HepG2 (cell line): ENCODE data around the gene PSMB3. TPM values are rescaled to one million over a fixed set of nuclear protein-coding genes. Genes with fewer than 3 reads are reported as not detected.

Experiments used
- ATAC-seq: fragments of 200-7000 bp; cut with Tn5 transposase; 3 replicates; pipeline ENCODE4 v1.9.1; 2020; ENCODE audit warnings: mild to moderate bottlenecking, moderate library complexity
- BruUV-seq: library from RNA; stranded (reverse); fragments of 400-500 nt; replicated peaks from 2 replicates; lab custom pipeline; 2021; lab: Mats Ljungman, UMichigan
- CTCF ChIA-PET: fragments of 300-600 bp; formaldehyde crosslinking; extraction: SDS; loops from one replicate; lab custom pipeline; 2021; ENCODE audit warnings: low total read pairs, inconsistent platforms, low intra/inter-chr PET ratio; lab: Yijun Ruan, JAX
- POLR2A ChIA-PET: fragments of 350-600 bp; sonication (Branson Sonifier 250); formaldehyde crosslinking; loops from one replicate; lab custom pipeline; 2020; ENCODE audit warnings: antibody characterized with exemption, inconsistent platforms; lab: Yijun Ruan, JAX
- DNase-seq: peaks from one replicate; pipeline ENCODE4 v3.0.0-alpha.2; 2015; ENCODE audit warnings: low spot score
- FAIRE-seq: peaks from 3 replicates; lab custom pipeline; 2011; peaks lifted over from hg19 to GRCh38; lab: Jason Lieb, UNC
- H2AFZ ChIP-seq: one replicate; pipeline ENCODE4 v1.6.1; 2011; ENCODE audit warnings: low read length, inconsistent platforms
- H3K27ac ChIP-seq: fragments of 300-600 bp; 3 replicates; pipeline ENCODE4 v1.8.0; 2011; ENCODE audit warnings: mixed run types, mild to moderate bottlenecking, mixed read lengths, low read length, inconsistent platforms; ENCODE audit not compliant: insufficient read depth; ENCODE audit errors: extremely low read length
- H3K27me3 ChIP-seq, 2 experiments: fragments of 200-600 bp in 1 of 2; 2 replicates in 1 of 2; 3 replicates in 1 of 2; pipeline versions ENCODE4 v1.6.0 to v1.8.0; 2011; ENCODE audit warnings: low read length in 2 of 2, mild to moderate bottlenecking in 2 of 2, moderate library complexity in 2 of 2, inconsistent platforms in 1 of 2; ENCODE audit not compliant: insufficient read depth in 2 of 2, control insufficient read depth in 1 of 2
- H3K36me3 ChIP-seq, 2 experiments: fragments of 200-600 bp in 1 of 2; replicated peaks in 1 of 2; 2 replicates in 1 of 2; 3 replicates in 1 of 2; pipeline versions ENCODE4 v1.5.1 to v1.8.0; 2011; ENCODE audit warnings: low read length in 2 of 2, inconsistent platforms in 1 of 2; ENCODE audit not compliant: insufficient read depth in 2 of 2, control insufficient read depth in 1 of 2
- H3K4me1 ChIP-seq: 2 replicates; pipeline ENCODE4 v1.5.1; 2012; ENCODE audit warnings: low read length, inconsistent platforms; ENCODE audit not compliant: insufficient read depth
- H3K4me2 ChIP-seq: 2 replicates; pipeline ENCODE4 v1.6.0; 2011; ENCODE audit warnings: low read depth, low read length, inconsistent platforms
- H3K4me3 ChIP-seq, 3 experiments: fragments of 200-600 bp in 1 of 3; sonication (generic), shearing (Covaris generic) in 1 of 3; replicated peaks in 1 of 3; 2 replicates each; pipeline ENCODE4 v1.5.1; 2011 to 2016; ENCODE audit warnings: low read length in 3 of 3, inconsistent platforms in 2 of 3, low read depth in 2 of 3, mild to moderate bottlenecking in 2 of 3, control low read depth in 1 of 3, mixed read lengths in 1 of 3; ENCODE audit not compliant: insufficient read depth in 1 of 3
- H3K79me2 ChIP-seq: one replicate; pipeline ENCODE4 v1.6.1; 2011; ENCODE audit warnings: low read length, inconsistent platforms; ENCODE audit not compliant: insufficient read depth
- H3K9ac ChIP-seq: 2 replicates; pipeline ENCODE4 v1.6.0; 2011; ENCODE audit warnings: mild to moderate bottlenecking, low read depth, low read length, inconsistent platforms; ENCODE audit not compliant: insufficient read depth
- H3K9me3 ChIP-seq: 2 replicates; pipeline ENCODE4 v1.5.1; 2012; ENCODE audit warnings: mild to moderate bottlenecking, low read length
- H4K20me1 ChIP-seq: 2 replicates; pipeline ENCODE4 v1.6.0; 2011; ENCODE audit warnings: inconsistent platforms, mild to moderate bottlenecking, low read length, moderate library complexity; ENCODE audit not compliant: insufficient read depth
- AKAP8 ChIP-seq: sonication (generic); formaldehyde crosslinking; IDR thresholded peaks from 2 replicates; pipeline ENCODE4 v1.5.1; 2020; ENCODE audit warnings: mild to moderate bottlenecking, missing genetic modification reagents
- GABPB1 ChIP-seq: IDR thresholded peaks from 2 replicates; pipeline ENCODE4 v1.6.1; 2016; ENCODE audit warnings: mild to moderate bottlenecking, missing genetic modification reagents, moderate library complexity, missing compliant biosample characterization
- ISL2 ChIP-seq: sonication (generic); formaldehyde crosslinking; IDR thresholded peaks from 2 replicates; pipeline ENCODE4 v1.5.0; 2020; ENCODE audit warnings: missing genetic modification reagents
- MEIS1 ChIP-seq: sonication (generic); formaldehyde crosslinking; IDR thresholded peaks from 2 replicates; pipeline ENCODE4 v1.9.0; 2021; ENCODE audit warnings: mild to moderate bottlenecking, missing genetic modification reagents, moderate library complexity, borderline replicate concordance
- PHF20 ChIP-seq: sonication (generic); formaldehyde crosslinking; IDR thresholded peaks from 2 replicates; pipeline ENCODE4 v1.5.0; 2020; ENCODE audit warnings: mild to moderate bottlenecking, missing genetic modification reagents
- SRSF9 ChIP-seq: fragments of 200-400 bp; formaldehyde crosslinking; IDR thresholded peaks from 2 replicates; pipeline ENCODE4 v1.6.1; 2018; ENCODE audit warnings: borderline replicate concordance, mild to moderate bottlenecking, low read depth, low read length; ENCODE audit not compliant: insufficient read depth, poor library complexity, severe bottlenecking
- ZNF761 ChIP-seq: sonication (generic); formaldehyde crosslinking; conservative IDR thresholded peaks from 2 replicates; pipeline ENCODE4 v1.4.0; 2020; ENCODE audit warnings: mild to moderate bottlenecking, missing genetic modification reagents
- WGBS: methylation state at CpG from one replicate; pipeline ENCODE4 v1.1.6; 2017; ENCODE audit warnings: low lambda C conversion rate; 5-methylcytosine and 5-hydroxymethylcytosine counted together
- in situ Hi-C: cut with HindIII; loops from 2 replicates; pipeline ENCODE4 v1.10.0; 2017; ENCODE audit warnings: low pct_unique_long_range_greater_than_20kb; ENCODE audit not compliant: extremely low pct_ligation_motif_present
- intact Hi-C: fragments of 100-400 bp; cut with micrococcal nuclease; formaldehyde crosslinking; loops from one replicate; pipeline ENCODE4 v1.10.0; 2022; ENCODE audit not compliant: unreplicated experiment
- polyA plus RNA-seq, 8 experiments: library from polyadenylated mRNA; depleted of rRNA in 3 of 8; stranded (reverse) in 7 of 8; unstranded in 1 of 8; fragments of >200 nt; fragmentation: Illumina TruSeq in 4 of 8; extraction: Trizol in 4 of 8; gene quantifications; 2 replicates each; pipeline versions ENCODE4 v1.2.1 to v1.2.3, GENCODE V29; 2011 to 2016; ENCODE audit warnings: low read depth in 4 of 8, missing spikeins in 1 of 8, mixed read lengths in 1 of 8; ENCODE audit not compliant: insufficient read depth in 1 of 8
- total RNA-seq, 5 experiments: library from RNA; depleted of rRNA; stranded (reverse); fragments of >200 nt; fragmentation: Illumina TruSeq; extraction: Trizol; gene quantifications; 2 replicates each; pipeline ENCODE4 v1.2.3, GENCODE V29; 2016; ENCODE audit warnings: low read depth in 1 of 5
- TF ChIP-seq, protein P1 (sequence below): sonication (generic); formaldehyde crosslinking; IDR thresholded peaks from 2 replicates; pipeline ENCODE4 v1.4.0; 2020; ENCODE audit warnings: mild to moderate bottlenecking, missing genetic modification reagents
- TF ChIP-seq, protein P2 (sequence below): sonication (generic); formaldehyde crosslinking; conservative IDR thresholded peaks from 2 replicates; pipeline ENCODE4 v1.4.0; 2020; ENCODE audit warnings: missing genetic modification reagents
- TF ChIP-seq, protein P3 (sequence below): IDR thresholded peaks from 2 replicates; pipeline ENCODE4 v1.6.1; 2016; ENCODE audit warnings: missing compliant biosample characterization, missing genetic modification reagents, borderline replicate concordance
- TF ChIP-seq, protein P4 (sequence below): sonication (generic); formaldehyde crosslinking; IDR thresholded peaks from 2 replicates; pipeline ENCODE4 v1.4.0; 2020; ENCODE audit warnings: mild to moderate bottlenecking, missing genetic modification reagents

PSMB3 gene
- total and polyA plus RNA-seq, 2 of the 13 experiments (the other 11 are each of a cell fraction or from before 2014, with no cell fraction given): 366 to 517 TPM

DNA sequence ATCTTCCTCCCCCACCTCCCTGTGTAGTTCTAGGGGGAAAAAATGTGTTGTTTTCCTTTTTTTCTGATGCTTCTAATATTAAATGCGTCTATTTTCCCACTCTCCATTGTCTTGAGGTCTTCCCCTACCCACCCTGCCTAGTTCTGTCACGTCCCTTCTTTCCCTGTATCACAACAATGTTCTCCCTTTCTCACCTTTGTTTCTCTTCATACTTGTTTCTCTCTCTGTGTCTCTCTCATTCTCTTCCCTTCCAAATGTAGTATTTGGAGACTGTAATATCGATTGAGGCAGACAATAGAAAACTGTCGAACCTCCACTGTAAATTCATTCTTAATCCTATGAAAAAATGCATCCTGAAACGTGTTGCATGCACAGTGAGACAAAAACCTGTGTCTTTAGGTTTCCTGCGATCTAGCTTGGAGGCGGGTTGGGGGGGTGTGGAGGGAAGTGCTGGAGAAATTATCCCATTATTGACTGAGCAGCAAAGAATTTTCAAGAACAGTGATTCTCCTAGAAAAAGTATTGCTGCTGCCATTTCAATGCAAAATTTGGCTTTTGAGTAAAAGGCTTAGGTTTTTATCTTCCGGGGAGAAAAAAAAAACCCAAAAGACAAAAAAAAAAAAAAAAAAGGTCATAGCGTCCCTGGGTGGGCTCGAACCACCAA, 1.3 kb upstream of the PSMB3 start (continued):
- TF ChIP-seq MEIS1 (CRISPR knock-in tag): no peak
- no peak for TF ChIP-seq PHF20
- TF ChIP-seq, protein P1, sequence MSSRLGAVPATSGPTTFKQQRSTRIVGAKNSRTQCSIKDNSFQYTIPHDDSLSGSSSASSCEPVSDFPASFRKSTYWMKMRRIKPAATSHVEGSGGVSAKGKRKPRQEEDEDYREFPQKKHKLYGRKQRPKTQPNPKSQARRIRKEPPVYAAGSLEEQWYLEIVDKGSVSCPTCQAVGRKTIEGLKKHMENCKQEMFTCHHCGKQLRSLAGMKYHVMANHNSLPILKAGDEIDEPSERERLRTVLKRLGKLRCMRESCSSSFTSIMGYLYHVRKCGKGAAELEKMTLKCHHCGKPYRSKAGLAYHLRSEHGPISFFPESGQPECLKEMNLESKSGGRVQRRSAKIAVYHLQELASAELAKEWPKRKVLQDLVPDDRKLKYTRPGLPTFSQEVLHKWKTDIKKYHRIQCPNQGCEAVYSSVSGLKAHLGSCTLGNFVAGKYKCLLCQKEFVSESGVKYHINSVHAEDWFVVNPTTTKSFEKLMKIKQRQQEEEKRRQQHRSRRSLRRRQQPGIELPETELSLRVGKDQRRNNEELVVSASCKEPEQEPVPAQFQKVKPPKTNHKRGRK (CRISPR knock-in tag): peak; percentile 93
- TF ChIP-seq, protein P2, sequence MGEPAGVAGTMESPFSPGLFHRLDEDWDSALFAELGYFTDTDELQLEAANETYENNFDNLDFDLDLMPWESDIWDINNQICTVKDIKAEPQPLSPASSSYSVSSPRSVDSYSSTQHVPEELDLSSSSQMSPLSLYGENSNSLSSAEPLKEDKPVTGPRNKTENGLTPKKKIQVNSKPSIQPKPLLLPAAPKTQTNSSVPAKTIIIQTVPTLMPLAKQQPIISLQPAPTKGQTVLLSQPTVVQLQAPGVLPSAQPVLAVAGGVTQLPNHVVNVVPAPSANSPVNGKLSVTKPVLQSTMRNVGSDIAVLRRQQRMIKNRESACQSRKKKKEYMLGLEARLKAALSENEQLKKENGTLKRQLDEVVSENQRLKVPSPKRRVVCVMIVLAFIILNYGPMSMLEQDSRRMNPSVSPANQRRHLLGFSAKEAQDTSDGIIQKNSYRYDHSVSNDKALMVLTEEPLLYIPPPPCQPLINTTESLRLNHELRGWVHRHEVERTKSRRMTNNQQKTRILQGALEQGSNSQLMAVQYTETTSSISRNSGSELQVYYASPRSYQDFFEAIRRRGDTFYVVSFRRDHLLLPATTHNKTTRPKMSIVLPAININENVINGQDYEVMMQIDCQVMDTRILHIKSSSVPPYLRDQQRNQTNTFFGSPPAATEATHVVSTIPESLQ: 0 out of 2 replicates have a peak, but pooled peaks have one; percentile 45

DNA sequence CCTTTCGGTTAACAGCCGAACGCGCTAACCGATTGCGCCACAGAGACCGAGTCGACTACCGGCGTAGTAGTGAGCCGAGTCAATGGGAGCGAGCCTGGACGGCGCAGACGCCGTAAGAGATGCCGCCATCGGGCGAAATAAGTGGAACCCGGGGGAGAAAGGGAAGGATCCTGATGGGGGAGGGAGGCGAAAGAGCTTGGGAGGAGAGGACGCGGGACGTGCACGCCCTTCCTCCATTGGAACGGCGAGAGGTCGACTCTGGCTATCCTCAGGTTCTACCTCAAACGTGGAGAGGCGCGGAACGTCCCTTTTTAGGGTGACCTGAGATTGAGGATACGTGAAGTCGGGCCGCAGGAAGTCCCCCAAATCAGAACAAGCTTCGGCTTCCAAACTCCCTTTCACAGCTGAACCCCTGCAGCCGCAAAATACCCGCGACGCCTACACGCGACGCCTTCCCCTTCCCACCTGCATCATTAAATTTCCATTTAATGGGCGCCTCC, 683 bp upstream of the PSMB3 start:
- POLR2A ChIA-PET: interaction anchor here (0.7 to 4.4 kb wide), 18 partner anchors 13 to 400 kb away, joined by 3 to 57 read pairs (median 4); partner anchors contain the start of genes CISD3, CWC25, LASP1 and PIP4K2B
- H3K9me3 ChIP-seq: no peaks in the 10 kb centered on the region
- peak overlapping the region; percentile 76 for H3K9ac ChIP-seq
- H3K4me2 ChIP-seq: peak overlapping the region; percentile 91
- no peaks in the 10 kb centered on the region; a peak in 1 of 5 replicates for H3K27me3 ChIP-seq
- intact Hi-C loops (loop anchor here (1.0 to 5.0 kb wide), 4 partner anchors 49 to 1355 kb away; no protein-coding TSS in a partner anchor), in situ Hi-C loops (loop anchor here (25.0 kb wide), 1 partner anchor 410 kb away; the partner anchor contains the start of genes ARL5C and PLXDC1)
- CTCF ChIA-PET: no interaction called here
- BruUV-seq: TSS peak; percentile 73
- peak overlapping the region; percentile 81 for H3K27ac ChIP-seq
- DNase-seq (peak; percentile 83), FAIRE-seq (no peak), ATAC-seq (peak; percentile 9)
- WGBS: under 1% methylated on average over 43 of the region's 44 CpGs
- H3K36me3 ChIP-seq: peaks cover 8 to 18% of the 10 kb centered on the region in 2 experiments
- H3K4me3 ChIP-seq: peak overlapping the region; percentile 72 to 93 (median 84)
- H3K79me2 ChIP-seq: peaks cover 28% of the 10 kb centered on the region
- peaks cover 32% of the 10 kb centered on the region for H3K4me1 ChIP-seq
- H2AFZ ChIP-seq: peak overlapping the region; percentile 53
- H4K20me1 ChIP-seq: no peaks in the 10 kb centered on the region
- TF ChIP-seq ZNF761 (CRISPR knock-in tag) (no peak; the same call in 1 of the 2 replicates), SRSF9 (no peak), PHF20 (no peak), GABPB1 (no peak; the same call in 1 of the 2 replicates), AKAP8 (CRISPR knock-in tag) (no peak), ISL2 (CRISPR knock-in tag) (no peak)
- TF ChIP-seq, protein P3, sequence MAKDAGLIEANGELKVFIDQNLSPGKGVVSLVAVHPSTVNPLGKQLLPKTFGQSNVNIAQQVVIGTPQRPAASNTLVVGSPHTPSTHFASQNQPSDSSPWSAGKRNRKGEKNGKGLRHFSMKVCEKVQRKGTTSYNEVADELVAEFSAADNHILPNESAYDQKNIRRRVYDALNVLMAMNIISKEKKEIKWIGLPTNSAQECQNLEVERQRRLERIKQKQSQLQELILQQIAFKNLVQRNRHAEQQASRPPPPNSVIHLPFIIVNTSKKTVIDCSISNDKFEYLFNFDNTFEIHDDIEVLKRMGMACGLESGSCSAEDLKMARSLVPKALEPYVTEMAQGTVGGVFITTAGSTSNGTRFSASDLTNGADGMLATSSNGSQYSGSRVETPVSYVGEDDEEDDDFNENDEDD: peak; percentile 59; the same call in 1 of the 2 replicates
- TF ChIP-seq, protein P4, sequence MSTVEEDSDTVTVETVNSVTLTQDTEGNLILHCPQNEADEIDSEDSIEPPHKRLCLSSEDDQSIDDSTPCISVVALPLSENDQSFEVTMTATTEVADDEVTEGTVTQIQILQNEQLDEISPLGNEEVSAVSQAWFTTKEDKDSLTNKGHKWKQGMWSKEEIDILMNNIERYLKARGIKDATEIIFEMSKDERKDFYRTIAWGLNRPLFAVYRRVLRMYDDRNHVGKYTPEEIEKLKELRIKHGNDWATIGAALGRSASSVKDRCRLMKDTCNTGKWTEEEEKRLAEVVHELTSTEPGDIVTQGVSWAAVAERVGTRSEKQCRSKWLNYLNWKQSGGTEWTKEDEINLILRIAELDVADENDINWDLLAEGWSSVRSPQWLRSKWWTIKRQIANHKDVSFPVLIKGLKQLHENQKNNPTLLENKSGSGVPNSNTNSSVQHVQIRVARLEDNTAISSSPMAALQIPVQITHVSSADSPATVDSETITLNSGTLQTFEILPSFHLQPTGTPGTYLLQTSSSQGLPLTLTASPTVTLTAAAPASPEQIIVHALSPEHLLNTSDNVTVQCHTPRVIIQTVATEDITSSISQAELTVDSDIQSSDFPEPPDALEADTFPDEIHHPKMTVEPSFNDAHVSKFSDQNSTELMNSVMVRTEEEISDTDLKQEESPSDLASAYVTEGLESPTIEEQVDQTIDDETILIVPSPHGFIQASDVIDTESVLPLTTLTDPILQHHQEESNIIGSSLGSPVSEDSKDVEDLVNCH (CRISPR knock-in tag): no peak
